NOMO-1 treated with DMSO at 0.1 percent for 48 hours (cell line): ENCODE results near the gene GALNT14.
"Not testable (repeated sequence)": the region's sequence is repeated elsewhere in the genome, so short reads cannot be mapped to it uniquely, and the experiment has no call there.

Experiments
- DNase-seq: peaks from one replicate; lab custom pipeline; 2025; ENCODE audit not compliant: unreplicated experiment; lab: John Stamatoyannopoulos, UW

The GALNT14 gene

DNA sequence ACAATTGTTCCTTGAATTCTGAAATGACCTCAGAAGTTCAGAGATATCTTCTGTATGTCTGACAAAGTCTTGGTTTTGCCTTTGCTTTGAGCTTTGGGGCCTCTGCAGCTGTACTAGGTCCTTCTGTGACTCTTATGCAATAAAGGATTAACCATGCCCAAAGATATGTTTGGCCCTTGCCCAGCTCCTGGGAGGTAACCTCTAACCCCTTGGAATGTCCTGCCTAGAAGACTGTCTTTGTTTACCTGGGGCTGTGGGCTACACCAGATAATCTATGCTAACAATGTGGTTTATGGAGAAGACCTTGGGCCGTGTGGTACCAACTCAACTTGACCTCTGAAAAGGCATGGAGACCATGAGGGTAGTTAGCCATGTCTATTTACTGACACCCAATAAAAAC is 190.1 kb downstream of the GALNT14 start:
- no peak for DNase-seq

DNA sequence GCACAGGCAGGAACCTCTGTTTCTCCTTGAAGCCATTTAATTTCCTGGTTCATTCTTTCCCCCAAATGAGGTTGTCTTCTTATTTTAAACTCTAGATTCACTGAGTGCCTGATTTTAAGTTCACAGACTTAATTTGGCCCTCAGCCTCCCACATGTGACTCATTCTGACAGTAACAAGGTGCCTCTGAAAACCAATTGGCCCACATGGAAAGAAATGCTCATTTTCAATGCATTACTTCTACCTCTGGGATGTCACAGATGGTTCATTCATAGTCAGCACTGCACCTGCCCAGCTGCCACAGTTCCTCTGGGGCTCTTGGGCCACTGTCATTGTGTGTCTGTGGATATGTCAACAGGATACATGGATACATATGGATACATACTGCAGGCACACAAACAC is 190.6 kb downstream of the GALNT14 start:
- no peak for DNase-seq

DNA sequence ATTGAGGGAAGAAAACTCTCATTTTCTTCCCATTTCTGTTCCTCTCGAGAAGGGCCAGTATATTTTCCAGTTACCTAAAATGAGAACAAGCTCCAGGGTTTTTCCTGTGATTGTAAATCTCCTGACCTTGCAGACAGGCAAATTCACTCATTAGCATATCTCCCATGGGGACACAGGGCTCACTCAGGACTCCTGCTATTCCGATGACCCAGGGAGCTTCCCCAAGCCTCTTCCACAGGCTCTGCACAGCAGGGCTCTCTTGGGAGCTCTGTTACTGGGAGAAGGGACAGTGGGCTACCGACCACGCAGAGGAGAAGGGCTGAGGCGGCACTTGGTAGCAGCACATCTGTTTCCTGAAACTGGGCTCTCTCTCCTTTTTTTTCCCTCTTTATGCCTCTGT is 195.8 kb downstream of the GALNT14 start:
- no peak for DNase-seq

DNA sequence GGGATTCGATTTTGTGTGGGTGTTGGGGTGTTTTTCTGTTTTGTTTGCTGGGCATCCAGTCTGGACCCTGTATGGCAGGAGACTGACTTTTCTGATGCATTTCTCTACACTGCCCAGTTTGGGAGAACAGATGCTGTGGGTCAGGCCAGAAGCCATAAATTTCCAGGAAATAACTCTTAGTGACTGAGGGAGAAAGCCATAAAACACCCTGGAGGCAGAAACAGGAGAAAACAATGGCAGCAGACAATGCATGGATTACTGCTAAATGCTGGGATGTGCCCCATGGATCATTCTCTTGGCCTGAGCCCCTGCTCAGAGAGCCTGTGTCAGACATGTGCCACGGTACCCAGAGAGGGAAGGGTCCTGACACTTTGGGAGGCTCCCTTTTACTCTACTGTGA is 197.4 kb downstream of the GALNT14 start:
- no peak for DNase-seq

DNA sequence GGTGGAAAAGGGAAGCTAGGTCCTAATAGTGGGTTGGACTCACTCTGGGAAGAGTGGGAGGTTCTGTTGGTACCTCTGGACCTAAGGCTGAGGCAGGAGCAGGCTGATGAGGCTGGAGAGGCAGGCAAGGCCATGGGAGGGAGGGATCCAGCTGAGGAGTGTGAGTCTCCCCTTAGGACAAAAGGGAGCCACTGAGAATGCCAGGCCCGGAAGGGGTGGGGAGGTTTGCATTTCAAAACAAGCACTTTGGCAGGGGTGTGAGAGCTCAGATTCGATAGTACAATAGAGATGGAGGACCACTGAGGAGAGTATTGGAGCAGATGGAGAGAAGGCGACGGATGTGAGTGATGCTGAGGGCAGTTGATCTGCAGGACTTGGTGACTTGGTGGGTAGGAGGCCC is 198.9 kb downstream of the GALNT14 start:
- no peak for DNase-seq

- no peak for DNase-seq
These were observed 200.0 kb downstream of the GALNT14 start for GRCh38 chr2:30938196-30938595.

- no peak for DNase-seq
These were observed 201.3 kb downstream of the GALNT14 start for GRCh38 chr2:30936977-30937376.

- no peak for DNase-seq
These were observed 202.4 kb downstream of the GALNT14 start for GRCh38 chr2:30935795-30936194.

- no peak for DNase-seq
These were observed 204.2 kb downstream of the GALNT14 start for GRCh38 chr2:30934066-30934465.

- DNase-seq: no peak
These were observed 204.7 kb downstream of the GALNT14 start for GRCh38 chr2:30933496-30933895.

DNA sequence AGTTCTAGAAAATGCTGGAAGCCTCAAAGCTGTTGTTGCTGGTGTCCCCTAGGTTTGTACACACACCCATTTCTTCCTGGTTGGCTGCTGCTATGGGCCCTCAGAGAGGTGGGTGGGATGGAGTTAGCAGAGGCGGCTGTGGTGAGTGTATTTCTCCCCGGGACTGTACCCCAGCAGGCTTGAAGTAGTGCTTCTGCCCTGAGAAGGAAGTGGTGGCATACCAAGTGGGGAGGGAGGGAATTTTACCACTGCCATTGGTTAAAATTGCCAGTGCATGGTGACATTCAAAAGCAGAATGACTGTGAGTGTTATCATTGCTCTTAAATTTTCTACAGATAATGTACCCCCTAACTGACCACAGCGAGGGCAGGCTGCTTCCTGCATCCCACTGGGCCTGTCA is 205.4 kb downstream of the GALNT14 start:
- DNase-seq: no peak

- no peak for DNase-seq
These were observed 206.3 kb downstream of the GALNT14 start for GRCh38 chr2:30931841-30932407.

GRCh38 chr2:30930716-30931115 is 207.5 kb downstream of the GALNT14 start:
- DNase-seq: no peak

GRCh38 chr2:30927465-30928075 is 210.7 kb downstream of the GALNT14 start:
- no peak for DNase-seq

GRCh38 chr2:30926606-30927005 is 211.6 kb downstream of the GALNT14 start:
- no peak for DNase-seq

DNA sequence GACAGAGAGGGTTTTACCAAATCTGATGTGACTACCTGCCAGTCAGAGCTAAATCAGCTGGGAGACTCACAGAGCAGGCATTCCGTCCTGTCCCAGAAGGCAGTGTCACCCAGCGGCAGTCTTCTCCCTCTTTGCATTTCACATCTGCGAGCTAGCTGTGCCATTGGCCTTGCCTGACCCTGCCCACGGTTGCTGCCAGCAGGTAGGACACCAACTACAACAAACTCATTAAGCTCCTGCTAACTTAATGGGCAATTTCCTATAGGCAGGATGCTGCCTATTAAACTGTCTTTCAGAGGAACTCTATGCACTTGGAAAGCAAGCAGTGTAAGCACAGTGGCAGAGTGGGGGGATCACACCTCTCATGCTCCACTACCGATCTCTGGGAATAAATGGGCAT is 214.6 kb downstream of the GALNT14 start:
- DNase-seq: no peak

DNA sequence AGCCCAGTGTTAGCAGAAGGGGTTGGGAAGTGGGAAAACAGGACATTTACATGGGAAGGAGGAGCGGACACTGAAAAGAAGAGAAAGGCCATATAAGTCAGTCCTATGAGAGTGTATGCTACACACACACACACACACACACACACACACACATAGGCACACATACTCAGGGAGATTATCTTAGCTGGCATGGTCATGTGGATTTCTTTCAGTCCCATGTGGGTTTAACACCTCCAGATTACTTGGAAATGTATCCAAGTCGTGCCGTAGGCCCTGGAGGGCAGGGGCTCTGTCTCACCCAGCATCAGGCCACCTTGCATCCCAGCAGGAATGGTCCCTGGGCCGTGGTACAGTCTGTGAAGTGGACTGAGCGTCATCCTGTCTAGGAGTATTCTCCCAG is 217.7 kb downstream of the GALNT14 start:
- DNase-seq: no peak

DNA sequence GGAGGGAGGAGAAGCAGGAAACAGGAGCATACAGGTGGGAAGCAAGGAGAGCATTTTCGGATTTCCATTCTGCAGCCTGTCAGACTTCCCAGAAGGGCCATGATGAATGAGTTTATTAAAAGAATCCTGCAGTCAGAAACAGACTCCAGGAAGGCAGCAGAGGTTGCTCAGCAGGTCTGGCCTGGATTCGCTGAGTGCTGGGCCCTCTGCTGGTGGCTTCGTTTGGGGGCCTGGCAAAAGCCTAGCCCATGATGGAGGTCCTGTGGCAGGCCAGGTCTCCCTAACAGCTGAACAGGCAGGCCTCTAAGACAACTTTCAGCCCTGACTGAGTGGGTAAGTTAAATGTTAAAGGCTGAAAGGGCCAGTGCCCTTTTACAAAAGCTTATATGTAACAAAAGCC is 222.8 kb downstream of the GALNT14 start:
- DNase-seq: no peak

GRCh38 chr2:30914456-30914855 is 223.8 kb downstream of the GALNT14 start:
- DNase-seq: no peak

GRCh38 chr2:30912056-30912455 is 226.2 kb downstream of the GALNT14 start:
- DNase-seq: no peak

GRCh38 chr2:30911327-30911726 is 226.9 kb downstream of the GALNT14 start:
- DNase-seq: no peak

DNA sequence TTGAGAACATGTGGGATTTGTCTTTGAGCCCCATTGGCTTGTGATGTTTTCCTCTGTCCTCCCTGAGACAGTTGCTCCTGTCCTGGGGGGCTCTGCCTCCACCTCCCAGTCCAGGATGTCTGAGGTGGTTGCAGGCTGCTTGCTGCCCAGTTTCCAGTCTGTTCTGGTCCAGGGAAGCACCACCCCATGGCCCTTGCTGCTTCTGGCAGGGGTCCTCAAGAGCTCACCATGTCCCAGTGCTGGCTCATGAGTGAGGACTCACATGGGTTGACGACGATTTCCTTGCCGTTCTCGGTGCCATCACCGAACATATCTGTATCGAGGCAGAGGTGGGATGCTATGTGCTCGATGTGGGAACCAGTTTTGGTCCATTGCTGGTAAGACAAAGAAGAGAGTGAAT is 227.6 kb downstream of the GALNT14 start:
- no peak for DNase-seq

GRCh38 chr2:30904437-30904836 is 233.8 kb downstream of the GALNT14 start:
- not testable (repeated sequence) for DNase-seq
